Endometrium (tissue), 2 donors: ENCODE results near the gene RANBP17.
A peak's percentile ranks its signal among the peaks of the same experiment; 100 is the strongest.
"Not testable (repeated sequence)": the region's sequence is repeated elsewhere in the genome, so short reads cannot be mapped to it uniquely, and the experiment has no call there.

Experiments
- FAIRE-seq: peaks from 2 replicates; lab custom pipeline; 2012; peaks lifted over from hg19 to GRCh38; lab: Jason Lieb, UNC
- donor health status: control.
- donor health status: control.

The RANBP17 gene

DNA sequence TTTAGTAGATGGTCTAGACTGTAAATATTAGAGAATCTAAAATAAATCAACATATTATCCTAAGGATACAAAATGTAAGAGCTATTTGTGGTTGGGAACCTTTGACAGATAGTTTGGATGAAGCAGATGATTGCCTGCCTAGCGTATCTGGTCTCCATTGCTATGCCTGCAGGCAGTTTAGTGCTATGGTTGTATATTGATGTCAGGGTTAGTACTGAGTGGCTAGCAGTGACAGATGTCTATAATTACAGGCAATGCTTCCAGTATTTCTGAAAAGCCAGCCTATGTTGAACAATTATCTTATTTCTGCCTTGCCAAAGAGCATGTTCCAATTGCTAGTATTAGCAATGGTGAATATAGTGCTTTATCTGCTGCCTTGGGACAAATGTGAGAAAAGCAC is 296.0 kb downstream of the RANBP17 start:
- no peak for FAIRE-seq

DNA sequence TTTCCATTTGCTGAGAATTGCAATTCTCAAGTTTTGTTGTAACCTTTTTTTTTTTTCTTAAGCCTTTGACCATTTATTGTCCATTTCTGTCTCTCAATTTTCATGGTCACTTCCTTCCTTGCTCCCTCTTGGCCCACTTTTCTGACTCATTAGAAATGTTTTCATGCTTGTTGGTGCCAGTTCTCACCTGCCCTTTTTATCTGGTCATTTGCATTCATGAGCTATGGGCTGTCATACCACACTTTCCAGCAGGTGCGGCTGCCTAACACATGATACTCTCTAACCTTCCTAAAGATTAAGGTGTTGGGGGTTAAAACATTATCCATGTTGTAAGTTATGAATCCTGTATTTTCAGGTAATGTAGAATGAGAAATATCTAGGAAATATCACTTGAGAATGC is 296.8 kb downstream of the RANBP17 start:
- no peak for FAIRE-seq

DNA sequence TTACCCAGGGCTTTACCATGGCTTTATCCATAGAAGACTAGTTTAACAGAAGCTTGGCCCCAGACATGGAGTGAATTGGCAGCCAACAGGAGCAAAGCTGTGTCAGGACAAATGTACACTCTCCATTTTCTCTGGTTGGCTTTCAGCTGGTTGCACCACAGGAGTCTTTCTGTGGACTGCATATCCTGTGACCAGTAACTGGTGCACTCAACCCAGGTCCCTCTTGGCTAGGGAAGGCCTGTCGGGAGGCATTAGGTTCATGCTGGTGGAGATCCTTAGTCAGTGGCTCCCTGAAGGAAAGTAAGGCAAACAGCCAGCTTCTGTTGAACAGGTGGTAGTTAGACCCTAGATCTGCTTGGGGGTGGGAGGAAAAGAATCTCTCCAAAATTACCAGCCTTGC is 300.3 kb downstream of the RANBP17 start:
- FAIRE-seq: no peak

- FAIRE-seq: no peak
Observed at GRCh38 chr5:171162596-171162995, 300.8 kb downstream of the RANBP17 start.

DNA sequence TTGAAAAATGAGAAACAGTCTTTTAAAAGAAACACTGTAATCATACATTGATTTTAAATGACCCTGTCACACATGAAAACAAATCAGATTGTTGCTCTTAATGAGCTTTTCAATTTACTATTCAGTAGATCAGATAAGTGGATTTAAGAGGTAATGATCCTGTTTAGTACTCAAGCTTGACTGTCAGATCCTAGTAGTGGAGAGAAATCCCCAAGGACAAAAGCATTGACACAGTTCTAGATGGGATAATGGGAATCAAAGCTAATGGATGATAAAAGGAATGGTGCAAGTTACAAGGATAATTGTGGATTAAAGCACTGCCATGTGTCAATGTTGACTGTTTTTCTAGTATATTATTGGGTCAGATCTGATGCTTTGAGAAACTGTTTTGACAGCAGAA is 304.9 kb downstream of the RANBP17 start:
- FAIRE-seq: no peak

DNA sequence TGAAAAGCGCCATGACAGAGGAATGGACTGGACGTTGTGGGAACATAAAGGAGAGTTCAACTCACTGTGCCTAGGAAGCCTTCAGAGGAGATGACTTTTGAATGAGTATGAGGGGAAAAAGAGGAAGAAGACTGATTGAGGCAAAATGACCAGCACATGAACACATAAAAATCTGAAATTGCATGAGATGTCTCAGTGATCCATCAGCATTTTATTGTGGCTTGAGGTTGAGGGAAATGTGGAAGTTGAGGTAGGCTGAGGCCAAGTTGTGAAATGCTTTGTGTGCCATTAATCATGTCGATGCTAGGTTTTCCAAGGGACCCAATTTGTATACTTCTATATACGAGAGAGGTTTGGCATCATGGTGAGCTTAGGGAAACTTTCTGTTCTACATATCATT is 306.4 kb downstream of the RANBP17 start:
- no peak for FAIRE-seq

DNA sequence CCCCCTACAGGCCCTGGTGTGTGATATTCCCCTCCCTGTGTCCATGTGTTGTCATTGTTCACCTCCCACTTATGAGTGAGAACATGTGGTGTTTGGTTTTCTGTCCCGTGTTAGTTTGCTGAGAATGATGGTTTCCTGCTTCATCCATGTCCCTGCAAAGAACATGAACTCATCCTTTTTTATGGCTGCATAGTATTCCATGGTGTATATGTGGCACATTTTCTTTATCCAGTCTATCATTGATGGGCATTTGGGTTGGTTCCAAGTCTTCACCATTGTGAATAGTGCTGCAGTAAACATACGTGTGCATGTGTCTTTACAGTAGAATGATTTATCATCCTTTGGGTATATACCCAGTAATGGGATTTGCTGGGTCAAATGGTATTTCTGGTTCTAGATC is 313.1 kb downstream of the RANBP17 start:
- FAIRE-seq: not testable (repeated sequence)

GRCh38 chr5:171175746-171176145 is 313.9 kb downstream of the RANBP17 start:
- no peak for FAIRE-seq

DNA sequence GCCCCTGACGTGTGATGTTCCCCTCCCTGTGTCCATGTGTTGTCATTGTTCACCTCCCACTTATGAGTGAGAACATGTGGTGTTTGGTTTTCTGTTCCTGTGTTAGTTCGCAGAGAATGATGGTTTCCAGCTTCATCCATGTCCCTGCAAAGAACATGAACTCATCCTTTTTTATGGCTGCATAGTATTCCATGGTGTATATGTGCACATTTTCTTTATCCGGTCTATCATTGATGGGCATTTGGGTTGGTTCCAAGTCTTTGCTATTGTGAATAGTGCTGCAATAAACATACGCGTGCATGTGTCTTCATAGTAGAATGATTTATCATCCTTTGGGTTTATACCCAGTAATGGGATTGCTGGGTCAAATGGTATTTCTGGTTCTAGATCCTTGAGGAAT is 316.4 kb downstream of the RANBP17 start:
- not testable (repeated sequence) for FAIRE-seq

DNA sequence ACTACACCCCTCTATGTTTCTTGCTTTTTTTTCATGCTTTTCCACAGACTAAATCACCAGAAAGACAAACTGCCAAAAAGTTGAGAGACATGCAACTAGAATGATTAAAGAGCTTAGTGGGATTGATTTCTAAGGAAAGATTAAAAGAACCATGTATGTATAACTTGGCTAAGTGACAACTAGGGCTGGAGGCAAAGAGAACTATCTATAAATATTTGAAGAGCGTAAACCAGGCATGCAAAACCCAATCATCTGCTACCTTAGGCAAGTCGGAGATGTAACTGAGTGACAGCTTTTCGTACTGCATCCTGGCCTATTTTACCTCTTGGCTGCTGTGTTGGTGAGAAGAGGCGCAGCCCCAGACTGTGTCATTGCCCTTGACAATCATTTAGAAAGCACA is 326.2 kb downstream of the RANBP17 start:
- FAIRE-seq: no peak

- no peak for FAIRE-seq
Observed at GRCh38 chr5:171189442-171189841, 327.6 kb downstream of the RANBP17 start.

GRCh38 chr5:171192111-171192510 is 330.3 kb downstream of the RANBP17 start:
- no peak for FAIRE-seq

- FAIRE-seq: no peak
Observed at GRCh38 chr5:171201310-171201709, 339.5 kb downstream of the RANBP17 start.

- no peak for FAIRE-seq
Observed at GRCh38 chr5:171205375-171205774, 343.6 kb downstream of the RANBP17 start.

GRCh38 chr5:171207256-171207847 is 345.5 kb downstream of the RANBP17 start:
- no peak for FAIRE-seq

DNA sequence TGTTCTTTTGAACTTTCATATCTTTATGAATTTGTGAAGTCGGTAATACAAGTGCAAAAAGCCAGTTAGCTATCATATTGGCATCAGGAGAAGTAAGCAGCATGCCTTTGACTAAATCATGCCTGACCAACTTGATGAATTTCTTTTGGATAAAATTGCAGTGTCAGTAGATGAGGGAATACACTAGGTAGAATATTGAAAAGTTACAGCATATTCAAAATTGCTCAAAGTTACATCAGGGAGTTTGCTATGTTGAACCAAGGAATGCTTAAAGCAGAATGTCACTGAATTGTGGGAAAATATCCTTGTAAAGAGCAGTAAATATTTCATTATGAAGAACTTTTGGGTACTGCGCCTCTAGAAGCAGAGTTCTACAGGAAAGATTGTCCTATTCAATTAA is 360.1 kb downstream of the RANBP17 start:
- no peak for FAIRE-seq

DNA sequence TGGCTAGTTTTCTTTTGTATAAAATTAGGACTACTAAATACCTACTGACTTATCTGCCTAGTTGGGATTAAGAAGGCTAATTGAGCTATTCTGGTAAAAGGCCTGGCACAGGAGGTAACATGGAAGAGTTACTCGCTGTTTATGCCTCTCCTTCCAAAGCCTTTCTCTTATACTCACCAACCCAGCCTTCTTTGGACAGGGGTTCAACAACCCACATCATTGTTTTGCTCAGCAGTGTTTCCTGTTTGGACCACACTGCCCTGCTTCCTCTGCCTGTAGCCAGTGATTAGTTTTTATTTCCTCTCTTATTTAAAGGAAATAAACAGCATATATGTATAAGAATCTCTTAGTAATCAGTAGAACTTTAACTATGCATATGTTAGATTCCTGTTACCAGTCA is 362.1 kb downstream of the RANBP17 start:
- no peak for FAIRE-seq

- FAIRE-seq: no peak
Observed at GRCh38 chr5:171226096-171226754, 364.4 kb downstream of the RANBP17 start.

GRCh38 chr5:171226864-171227263 is 365.0 kb downstream of the RANBP17 start:
- no peak for FAIRE-seq

DNA sequence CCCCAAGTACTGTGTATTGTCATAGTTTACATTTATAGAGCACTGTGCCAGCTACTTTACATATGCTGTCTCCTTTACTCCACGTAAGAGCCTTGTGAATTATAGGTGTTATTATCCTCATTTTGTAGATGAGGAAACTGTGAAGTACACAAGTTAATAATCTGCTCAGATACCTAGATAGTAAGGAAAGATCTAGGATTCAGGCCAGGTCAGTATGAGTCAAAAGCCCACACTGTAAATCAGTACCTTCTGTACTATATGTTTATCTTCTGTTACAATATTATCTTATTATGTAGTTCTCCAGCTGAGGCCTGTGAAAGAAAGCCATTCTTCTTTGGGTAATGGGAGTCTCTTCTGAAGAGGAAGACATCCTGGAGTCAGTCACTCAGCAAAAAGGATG is 374.8 kb downstream of the RANBP17 start:
- FAIRE-seq: no peak

GRCh38 chr5:171242521-171242920 is 380.7 kb downstream of the RANBP17 start:
- no peak for FAIRE-seq

DNA sequence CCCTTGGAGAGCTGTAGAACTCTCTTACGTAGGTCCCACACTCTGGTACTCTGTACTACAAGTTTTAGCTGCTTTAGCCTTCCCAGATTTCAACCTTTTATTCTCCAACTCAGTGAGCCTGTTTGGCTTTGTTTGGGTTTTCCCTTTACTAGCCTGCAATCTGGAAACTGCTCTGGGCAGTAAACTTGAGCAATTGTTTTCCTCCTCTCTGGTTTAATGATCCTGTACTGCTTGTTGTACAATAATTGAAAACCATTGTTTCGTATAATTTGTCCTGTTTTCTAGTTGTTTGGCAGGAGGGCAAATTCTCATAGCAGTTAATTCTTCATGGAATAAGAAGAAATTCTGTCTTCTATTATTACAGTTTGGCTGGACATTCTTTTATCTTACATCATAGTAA is 384.4 kb downstream of the RANBP17 start:
- FAIRE-seq: peak; percentile 21

DNA sequence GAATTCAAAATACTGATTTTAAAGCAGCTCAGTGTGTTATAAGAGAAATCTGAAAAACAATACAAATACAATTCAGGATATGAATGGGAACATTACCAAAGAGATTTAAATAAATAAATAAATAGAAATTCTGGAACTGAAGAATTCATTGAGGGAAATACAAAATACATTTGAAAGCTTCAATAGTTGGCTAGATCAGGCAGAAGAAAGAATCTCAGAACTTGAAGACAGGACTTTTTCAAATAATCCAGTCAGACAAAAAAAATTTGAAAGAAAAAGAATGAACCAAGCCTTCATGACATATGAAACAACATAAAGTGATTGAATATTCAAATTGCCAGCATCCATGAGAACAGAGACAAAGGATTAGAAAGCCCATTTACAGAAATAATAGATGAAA is 387.6 kb downstream of the RANBP17 start:
- FAIRE-seq: no peak

DNA sequence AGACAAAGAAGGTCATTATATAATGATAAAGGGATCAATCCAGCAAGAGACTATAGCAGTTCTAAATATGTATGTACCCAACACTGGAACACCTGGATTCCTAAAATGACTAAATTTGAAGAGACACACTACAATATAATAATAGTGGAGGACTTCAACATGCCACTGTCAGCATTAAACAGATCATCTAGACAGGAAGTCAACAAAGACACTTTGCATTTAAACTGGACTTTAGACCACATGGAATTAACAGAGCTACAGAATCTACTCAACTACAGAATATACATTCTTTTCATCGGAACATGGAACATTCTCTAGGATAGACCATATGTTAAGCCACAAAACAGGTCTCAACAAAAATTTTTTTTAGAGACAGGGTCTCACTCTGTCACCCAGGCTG is 388.9 kb downstream of the RANBP17 start:
- no peak for FAIRE-seq
